KMS-11 (cell line): Measurements from ENCODE around the gene CUEDC1.
A peak's percentile ranks its signal among the peaks of the same experiment; 100 is the strongest.
"Not testable (repeated sequence)": the region's sequence is repeated elsewhere in the genome, so short reads cannot be mapped to it uniquely, and the experiment has no call there.

ENCODE experiments used
- H2AFZ ChIP-seq: fragments of 200-600 bp; sonication (generic); 2 replicates; pipeline ENCODE4 v1.6.1; 2016; ENCODE audit warnings: antibody characterized with exemption, mixed run types, low read depth
- H3K27ac ChIP-seq: fragments of 200-600 bp; sonication (generic); 2 replicates; pipeline ENCODE4 v1.6.1; 2016; ENCODE audit warnings: mild to moderate bottlenecking, mixed run types
- H3K27me3 ChIP-seq: fragments of 200-600 bp; sonication (generic); 2 replicates; pipeline ENCODE4 v1.6.1; 2017; ENCODE audit warnings: mild to moderate bottlenecking, low read depth, mixed run types, moderate library complexity; ENCODE audit not compliant: insufficient read depth
- H3K36me3 ChIP-seq: fragments of 200-600 bp; sonication (generic); 2 replicates; pipeline ENCODE4 v1.6.1; 2017; ENCODE audit warnings: mild to moderate bottlenecking, mixed run types; ENCODE audit not compliant: insufficient read depth
- H3K4me1 ChIP-seq: fragments of 200-600 bp; sonication (generic); 2 replicates; pipeline ENCODE4 v1.6.1; 2016; ENCODE audit warnings: mild to moderate bottlenecking, low read depth, mixed run types; ENCODE audit not compliant: poor library complexity, severe bottlenecking
- H3K4me2 ChIP-seq: fragments of 200-600 bp; sonication (generic); 2 replicates; pipeline ENCODE4 v1.7.0; 2016; ENCODE audit warnings: mild to moderate bottlenecking, mixed run types
- H3K4me3 ChIP-seq: fragments of 200-600 bp; sonication (generic); IDR thresholded peaks from 2 replicates; pipeline ENCODE4 v1.6.1; 2017; ENCODE audit warnings: low read depth, low read length, mixed read lengths; ENCODE audit not compliant: insufficient read depth
- H3K79me2 ChIP-seq: fragments of 200-600 bp; sonication (generic); 2 replicates; pipeline ENCODE4 v1.6.1; 2016; ENCODE audit warnings: low read depth, mixed run types; ENCODE audit not compliant: insufficient read depth
- H3K9ac ChIP-seq: fragments of 200-600 bp; sonication (generic); 2 replicates; pipeline ENCODE4 v1.6.1; 2016; ENCODE audit warnings: mild to moderate bottlenecking, mixed run types
- H4K20me1 ChIP-seq: fragments of 200-600 bp; sonication (generic); 2 replicates; pipeline ENCODE4 v1.6.1; 2016; ENCODE audit warnings: mild to moderate bottlenecking, mixed run types; ENCODE audit not compliant: insufficient read depth
- TF ChIP-seq, protein P1 (sequence below): fragments of 200-600 bp; sonication (generic); conservative IDR thresholded peaks from 2 replicates; pipeline ENCODE4 v1.6.1; 2017; ENCODE audit warnings: low read depth, mild to moderate bottlenecking, antibody characterized with exemption, low read length, moderate library complexity, mixed read lengths

The CUEDC1 gene

DNA sequence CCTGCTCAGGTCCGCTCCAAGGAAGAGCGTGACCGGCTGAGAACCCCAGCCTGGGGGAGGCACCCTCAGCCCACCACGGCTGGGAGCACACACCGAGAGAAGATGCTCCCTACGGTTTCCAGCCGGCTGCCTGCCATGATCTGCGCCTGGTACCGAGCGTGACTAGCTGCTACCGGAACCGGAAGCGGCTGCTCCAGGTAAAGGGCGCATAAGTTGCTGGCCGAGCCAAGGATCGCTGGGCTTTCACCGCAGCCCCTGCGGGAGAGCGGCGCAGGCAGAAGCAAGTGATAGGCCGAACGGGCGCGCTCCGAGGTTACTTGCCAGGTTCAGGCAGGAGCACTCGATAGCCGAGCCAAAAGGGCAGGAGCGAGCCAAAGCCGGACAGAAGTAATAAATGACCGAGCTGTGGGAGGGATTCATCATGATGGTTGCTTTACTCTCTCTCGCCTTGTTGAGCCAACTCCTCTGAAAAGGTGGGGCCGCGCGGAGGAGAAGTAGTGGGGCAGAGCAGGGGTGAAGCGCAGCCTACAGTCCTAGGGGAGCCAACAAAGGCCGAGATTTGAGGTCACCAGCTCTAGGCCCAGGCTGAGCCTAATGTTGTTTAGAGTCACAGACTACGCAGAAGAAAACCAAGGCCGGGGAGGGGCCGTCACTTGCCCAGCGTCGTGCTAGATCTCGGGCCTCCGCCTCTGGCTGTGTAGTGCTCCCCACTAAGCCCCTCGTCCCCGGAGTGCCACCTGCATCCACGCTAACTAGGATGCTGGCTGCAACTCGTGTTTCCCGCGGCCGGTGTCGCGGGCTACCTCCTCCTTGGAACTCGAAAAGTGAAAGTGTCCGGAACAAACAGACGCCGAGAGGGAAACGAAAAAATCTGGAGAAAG, 105.1 kb downstream of the CUEDC1 start, which contains the start of gene MRPS23:
TSS of gene MRPS23 (minus strand) at position 171 of the 881 bp plus-strand sequence. CDS start at position 137, 34 bp downstream.
- H3K4me3 ChIP-seq, result peak within 1 kb of the TSS; percentile 40
- H3K27ac ChIP-seq, result peak within 1 kb of the TSS; percentile 69
- peak within 1 kb of the TSS; percentile 61; the same call in 1 of the 2 replicates for H3K9ac ChIP-seq
- no peaks in the 10 kb centered on the region for H3K27me3 ChIP-seq
- H4K20me1 ChIP-seq, result no peaks in the 10 kb centered on the region
- peak within 1 kb of the TSS; percentile 83 for H3K4me2 ChIP-seq
- TF ChIP-seq, protein P1, sequence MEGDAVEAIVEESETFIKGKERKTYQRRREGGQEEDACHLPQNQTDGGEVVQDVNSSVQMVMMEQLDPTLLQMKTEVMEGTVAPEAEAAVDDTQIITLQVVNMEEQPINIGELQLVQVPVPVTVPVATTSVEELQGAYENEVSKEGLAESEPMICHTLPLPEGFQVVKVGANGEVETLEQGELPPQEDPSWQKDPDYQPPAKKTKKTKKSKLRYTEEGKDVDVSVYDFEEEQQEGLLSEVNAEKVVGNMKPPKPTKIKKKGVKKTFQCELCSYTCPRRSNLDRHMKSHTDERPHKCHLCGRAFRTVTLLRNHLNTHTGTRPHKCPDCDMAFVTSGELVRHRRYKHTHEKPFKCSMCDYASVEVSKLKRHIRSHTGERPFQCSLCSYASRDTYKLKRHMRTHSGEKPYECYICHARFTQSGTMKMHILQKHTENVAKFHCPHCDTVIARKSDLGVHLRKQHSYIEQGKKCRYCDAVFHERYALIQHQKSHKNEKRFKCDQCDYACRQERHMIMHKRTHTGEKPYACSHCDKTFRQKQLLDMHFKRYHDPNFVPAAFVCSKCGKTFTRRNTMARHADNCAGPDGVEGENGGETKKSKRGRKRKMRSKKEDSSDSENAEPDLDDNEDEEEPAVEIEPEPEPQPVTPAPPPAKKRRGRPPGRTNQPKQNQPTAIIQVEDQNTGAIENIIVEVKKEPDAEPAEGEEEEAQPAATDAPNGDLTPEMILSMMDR, result no peak
- H2AFZ ChIP-seq, result peak within 1 kb of the TSS; percentile 70
- H3K36me3 ChIP-seq, result no peaks in the 10 kb centered on the region
- H3K4me1 ChIP-seq, result peaks cover 20% of the 10 kb centered on the region
- peaks cover 24% of the 10 kb centered on the region for H3K79me2 ChIP-seq

DNA sequence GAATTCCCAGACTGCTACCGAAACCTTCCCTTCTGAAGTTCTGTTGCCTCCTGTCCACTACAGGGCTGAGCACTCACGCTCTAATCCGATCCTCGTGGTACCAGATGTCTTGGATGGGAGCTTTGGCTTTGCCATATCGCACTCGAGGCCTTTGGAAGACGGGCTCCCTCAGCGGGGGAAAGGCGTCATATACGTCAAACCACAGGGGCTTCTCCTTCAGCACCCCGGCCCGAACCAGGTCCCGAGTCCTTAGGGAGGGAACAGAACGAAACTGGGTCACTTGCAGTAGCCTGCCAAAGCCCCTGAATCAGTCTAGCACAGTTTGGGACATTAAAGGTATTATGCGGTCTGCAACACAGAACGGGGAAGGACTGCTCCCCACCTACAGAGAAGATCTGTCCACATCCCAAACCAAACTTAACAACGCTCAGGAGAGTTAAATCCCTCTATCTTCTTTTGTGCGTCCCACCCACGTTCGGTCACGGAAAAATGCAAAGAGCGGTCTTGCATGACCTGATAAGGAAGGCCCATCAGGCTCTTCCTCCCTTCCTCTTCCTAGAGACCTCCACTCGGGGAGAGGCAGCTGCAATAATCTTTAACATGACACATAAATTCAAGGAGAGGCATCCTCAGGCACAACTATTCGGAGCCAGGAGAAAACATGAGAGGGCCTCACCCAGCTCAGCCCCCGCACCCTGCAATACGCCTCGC, 105.9 kb downstream of the CUEDC1 start:
- H3K27ac ChIP-seq, result peak overlapping the region; percentile 69
- no peaks in the 10 kb centered on the region for H4K20me1 ChIP-seq
- H3K36me3 ChIP-seq, result no peaks in the 10 kb centered on the region
- peak overlapping the region; percentile 64 for H2AFZ ChIP-seq
- H3K4me3 ChIP-seq, result no peak overlapping the region
- H3K4me1 ChIP-seq, result peaks cover 20% of the 10 kb centered on the region
- peak overlapping the region; percentile 61; the same call in 1 of the 2 replicates for H3K9ac ChIP-seq
- TF ChIP-seq, protein P1, result no peak
- H3K27me3 ChIP-seq, result no peaks in the 10 kb centered on the region
- peaks cover 24% of the 10 kb centered on the region for H3K79me2 ChIP-seq
- peak overlapping the region; percentile 83 for H3K4me2 ChIP-seq

DNA sequence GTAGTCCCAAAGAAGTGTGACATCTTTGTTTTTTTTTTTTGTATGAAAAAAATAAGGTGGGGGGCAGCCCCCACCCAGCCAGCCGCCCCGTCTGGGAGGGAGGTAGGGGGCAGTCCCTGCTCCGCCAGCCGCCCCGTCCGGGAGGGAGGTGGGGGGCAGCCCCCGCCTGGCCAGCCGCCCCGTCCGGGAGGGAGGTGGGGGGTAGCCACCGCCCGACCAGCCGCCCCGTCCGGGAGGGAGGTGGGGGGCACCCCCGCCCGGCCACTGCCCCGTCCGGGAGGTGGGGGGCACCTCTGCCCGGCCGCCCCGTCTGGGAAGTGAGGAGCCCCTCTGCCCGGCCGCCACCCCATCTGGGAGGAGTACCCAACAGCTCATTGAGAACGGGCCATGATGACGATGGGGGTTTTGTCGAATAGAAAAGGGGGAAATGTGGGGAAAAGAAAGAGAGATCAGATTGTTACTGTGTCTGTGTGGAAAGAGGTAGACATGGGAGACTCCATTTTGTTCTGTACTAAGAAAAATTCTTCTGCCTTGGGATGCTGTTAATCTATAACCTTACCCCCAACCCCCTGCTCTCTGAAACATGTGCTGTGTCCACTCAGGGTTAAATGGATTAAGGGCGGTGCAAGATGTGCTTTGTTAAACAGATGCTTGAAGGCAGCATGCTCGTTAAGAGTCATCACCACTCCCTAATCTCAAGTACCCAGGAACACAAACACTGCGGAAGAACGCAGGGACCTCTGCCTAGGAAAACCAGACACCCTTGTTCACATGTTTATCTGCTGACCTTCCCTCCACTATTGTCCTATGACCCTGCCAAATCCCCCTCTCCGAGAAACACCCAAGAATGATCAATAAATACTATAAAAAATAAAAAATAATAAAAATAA, 108.9 kb downstream of the CUEDC1 start:
- not testable (repeated sequence) for H3K4me2 ChIP-seq, H2AFZ ChIP-seq, H4K20me1 ChIP-seq, H3K27ac ChIP-seq, H3K9ac ChIP-seq, H3K27me3 ChIP-seq, H3K36me3 ChIP-seq, H3K4me3 ChIP-seq
- peaks cover 17% of the 10 kb centered on the region for H3K4me1 ChIP-seq
- H3K79me2 ChIP-seq, result peaks cover 30% of the 10 kb centered on the region

DNA sequence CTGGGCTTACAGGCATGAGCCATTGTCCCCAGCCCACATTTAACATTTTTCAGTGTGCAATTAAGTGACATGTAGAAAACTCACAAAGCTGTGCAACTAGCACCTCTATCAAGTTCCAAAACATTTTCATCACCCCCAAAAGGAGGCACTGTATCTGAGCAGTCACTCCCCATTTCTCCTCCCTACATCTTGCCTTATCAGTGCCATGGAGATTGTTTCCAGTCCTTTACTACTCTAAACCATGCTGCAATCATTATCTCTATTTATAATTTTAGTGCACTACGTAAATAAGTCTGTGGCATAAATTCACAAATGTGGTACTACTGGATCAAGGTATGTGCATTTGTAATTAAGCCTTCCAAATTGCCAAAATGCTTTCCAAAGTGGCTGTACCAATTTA, 112.9 kb downstream of the CUEDC1 start:
- Histone ChIP-seq H4K20me1 (no peaks in the 10 kb centered on the region), H3K27me3 (no peaks in the 10 kb centered on the region), H3K9ac (no peak overlapping the region), H3K4me2 (no peak overlapping the region), H2AFZ (no peak overlapping the region), H3K36me3 (no peaks in the 10 kb centered on the region; the same call in 1 of the 2 replicates), H3K79me2 (peaks cover 9% of the 10 kb centered on the region; the same call in 1 of the 2 replicates), H3K4me3 (no peak overlapping the region), H3K4me1 (no peaks in the 10 kb centered on the region), H3K27ac (no peak overlapping the region)
- TF ChIP-seq, protein P1, result no peak
